ENCODE data around the gene CDK16. TPM values are rescaled to one million over a fixed set of nuclear protein-coding genes. Genes with fewer than 3 reads are reported as not detected.

CDK16 gene
- total and polyA plus RNA-seq, 2 donors (not counting 1 experiment from before 2014, with no cell fraction given): 68.2 to 92.9 TPM

DNA sequence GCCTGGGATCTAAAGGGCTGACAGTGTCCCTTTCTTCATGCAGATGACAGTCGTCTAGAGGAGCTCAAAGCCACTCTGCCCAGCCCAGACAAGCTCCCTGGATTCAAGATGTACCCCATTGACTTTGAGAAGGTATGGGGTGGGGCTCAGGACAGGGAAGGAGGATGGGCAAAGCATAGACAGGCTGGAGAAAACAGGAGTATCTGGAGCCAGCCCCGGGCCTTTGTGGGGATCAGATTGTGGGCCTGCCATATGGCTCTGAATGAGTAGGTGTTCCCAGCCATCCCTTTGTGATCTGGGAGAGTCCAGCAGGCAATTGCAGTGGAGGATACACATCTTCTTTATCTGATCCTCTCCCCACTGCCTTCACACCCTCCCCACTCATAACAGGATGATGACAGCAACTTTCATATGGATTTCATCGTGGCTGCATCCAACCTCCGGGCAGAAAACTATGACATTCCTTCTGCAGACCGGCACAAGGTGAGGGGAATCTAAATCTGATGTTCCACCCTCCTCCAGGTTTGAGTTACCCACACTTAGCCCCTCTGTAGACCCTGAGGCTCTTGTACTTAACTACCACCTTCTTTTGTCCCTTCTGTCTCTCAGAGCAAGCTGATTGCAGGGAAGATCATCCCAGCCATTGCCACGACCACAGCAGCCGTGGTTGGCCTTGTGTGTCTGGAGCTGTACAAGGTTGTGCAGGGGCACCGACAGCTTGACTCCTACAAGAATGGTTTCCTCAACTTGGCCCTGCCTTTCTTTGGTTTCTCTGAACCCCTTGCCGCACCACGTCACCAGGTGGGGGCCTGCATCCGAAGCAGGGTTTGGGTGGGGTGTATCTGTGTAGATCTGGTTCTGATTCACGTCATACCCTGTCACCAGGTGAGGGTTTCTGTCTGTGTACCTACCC is 5.8 kb upstream of the CDK16 start:
- H3K4me3 ChIP-seq (ENCODE audit: control extremely low read depth in 1 of 5, extremely low read depth in 1 of 5, insufficient read depth in 1 of 5, low read depth in 2 of 5, low read length in 4 of 5): no peak overlapping the region
- H3K9ac ChIP-seq (ENCODE audit: low read length): no peak overlapping the region
- POLR2A ChIA-PET: no interaction called here
- no peaks in the 10 kb centered on the region for H3K79me2 ChIP-seq (ENCODE audit: control insufficient read depth, insufficient read depth, low read length)
- no peaks in the 10 kb centered on the region for H3K9me3 ChIP-seq (ENCODE audit: control extremely low read depth in 1 of 3, control insufficient read depth in 2 of 3, insufficient read depth in 1 of 3, low read length in 2 of 3)
- H3K36me3 ChIP-seq (replicated peaks in 1 of 2; ENCODE audit: control extremely low read depth in 1 of 2, control insufficient read depth in 1 of 2, extremely low read depth in 1 of 2, insufficient read depth in 2 of 2, low read length in 1 of 2): peaks cover 0 to 55% of the 10 kb centered on the region in 2 experiments
- intact Hi-C loops (cut with micrococcal nuclease): loop anchor here (10.0 kb wide), 1 partner anchor 1702 kb away; the partner anchor contains the start of genes PIM2 and SLC35A2
- H3K27ac Mint-ChIP-seq: no peak overlapping the region
- peaks cover 6% of the 10 kb centered on the region for H4K20me1 ChIP-seq (ENCODE audit: control insufficient read depth, insufficient read depth, low read length, poor library complexity, severe bottlenecking)
- H3K27me3 ChIP-seq (replicated peaks in 1 of 4; ENCODE audit: control extremely low read depth in 1 of 4, control insufficient read depth in 3 of 4, insufficient read depth in 4 of 4, low read length in 3 of 4): no peaks in the 10 kb centered on the region
- H3K4me3 Mint-ChIP-seq: no peak overlapping the region
- no peaks in the 10 kb centered on the region for H3K9me3 Mint-ChIP-seq (ENCODE audit: insufficient read depth)
- H2AFZ ChIP-seq (ENCODE audit: insufficient read depth, low read depth, low read length, poor library complexity, severe bottlenecking): no peak overlapping the region
- CTCF ChIA-PET: no interaction called here
- H3K27me3 Mint-ChIP-seq: no peaks in the 10 kb centered on the region
- peaks cover 7% of the 10 kb centered on the region in 2 donors for H3K4me1 ChIP-seq (ENCODE audit: control insufficient read depth in 2 of 2, insufficient read depth in 2 of 2, low read length in 2 of 2)
- DNase-seq: no peak
- WGBS (ENCODE audit: insufficient coverage): 100% methylated on average over 3 of the region's 12 CpGs
- no peak for ATAC-seq (ENCODE audit: low read depth)
- no peak overlapping the region for H3K27ac ChIP-seq (ENCODE audit: low read length in 2 of 2)
- TF ChIP-seq EZH2 (IDR thresholded peaks at IDR 0.05; ENCODE audit: borderline replicate concordance, insufficient read depth, low read depth, low read length, poor library complexity, severe bottlenecking): no peak
- TF ChIP-seq, protein P1, sequence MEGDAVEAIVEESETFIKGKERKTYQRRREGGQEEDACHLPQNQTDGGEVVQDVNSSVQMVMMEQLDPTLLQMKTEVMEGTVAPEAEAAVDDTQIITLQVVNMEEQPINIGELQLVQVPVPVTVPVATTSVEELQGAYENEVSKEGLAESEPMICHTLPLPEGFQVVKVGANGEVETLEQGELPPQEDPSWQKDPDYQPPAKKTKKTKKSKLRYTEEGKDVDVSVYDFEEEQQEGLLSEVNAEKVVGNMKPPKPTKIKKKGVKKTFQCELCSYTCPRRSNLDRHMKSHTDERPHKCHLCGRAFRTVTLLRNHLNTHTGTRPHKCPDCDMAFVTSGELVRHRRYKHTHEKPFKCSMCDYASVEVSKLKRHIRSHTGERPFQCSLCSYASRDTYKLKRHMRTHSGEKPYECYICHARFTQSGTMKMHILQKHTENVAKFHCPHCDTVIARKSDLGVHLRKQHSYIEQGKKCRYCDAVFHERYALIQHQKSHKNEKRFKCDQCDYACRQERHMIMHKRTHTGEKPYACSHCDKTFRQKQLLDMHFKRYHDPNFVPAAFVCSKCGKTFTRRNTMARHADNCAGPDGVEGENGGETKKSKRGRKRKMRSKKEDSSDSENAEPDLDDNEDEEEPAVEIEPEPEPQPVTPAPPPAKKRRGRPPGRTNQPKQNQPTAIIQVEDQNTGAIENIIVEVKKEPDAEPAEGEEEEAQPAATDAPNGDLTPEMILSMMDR (IDR thresholded peaks at IDR 0.05): no peak
- peaks cover 13% of the 10 kb centered on the region for H3K4me1 Mint-ChIP-seq
- no peak overlapping the region for H3K4me2 ChIP-seq (replicated peaks; ENCODE audit: low read depth, low read length, poor library complexity, severe bottlenecking)

All from B cell (primary cell).